Naive B cell (primary cell): ENCODE data around the gene CCDC88A. TPM values are rescaled to one million over a fixed set of nuclear protein-coding genes. Genes with fewer than 3 reads are reported as not detected.
A peak's percentile ranks its signal among the peaks of the same experiment; 100 is the strongest.
"Not testable (repeated sequence)": the region's sequence is repeated elsewhere in the genome, so short reads cannot be mapped to it uniquely, and the experiment has no call there.

ENCODE experiments used
- ATAC-seq, 2 donors: fragments of 150-1000 bp; cut with Tn5 transposase; 2 replicates each; pipeline ENCODE4 v1.10.0; 2021; ENCODE audit warnings: low read depth in 2 of 2, mild to moderate bottlenecking in 2 of 2, moderate library complexity in 2 of 2
- DNase-seq: peaks from one replicate; pipeline ENCODE4 v3.0.0; 2022
- H3K27ac Mint-ChIP-seq, 6 donors: one replicate each; pipeline ENCODE4 v1.8.0; 2020 to 2022; ENCODE audit warnings: mild to moderate bottlenecking in 6 of 6, mixed read lengths in 6 of 6, moderate library complexity in 5 of 6, inconsistent platforms in 2 of 6
- H3K27me3 Mint-ChIP-seq, 3 donors: one replicate each; pipeline ENCODE4 v1.8.0; 2021 to 2022; ENCODE audit warnings: mixed read lengths in 3 of 3, mild to moderate bottlenecking in 1 of 3
- H3K36me3 Mint-ChIP-seq, 2 donors: one replicate each; pipeline ENCODE4 v1.8.0; 2020 to 2022; ENCODE audit warnings: mixed read lengths in 2 of 2, inconsistent platforms in 1 of 2, mild to moderate bottlenecking in 1 of 2
- H3K4me1 Mint-ChIP-seq, 3 donors: one replicate each; pipeline ENCODE4 v1.8.0; 2020 to 2022; ENCODE audit warnings: mixed read lengths in 3 of 3, inconsistent platforms in 1 of 3, mild to moderate bottlenecking in 1 of 3, moderate library complexity in 1 of 3
- H3K4me3 Mint-ChIP-seq, 8 donors: one replicate each; pipeline ENCODE4 v1.8.0; 2020 to 2022; ENCODE audit warnings: mild to moderate bottlenecking in 8 of 8, mixed read lengths in 8 of 8, moderate library complexity in 8 of 8, inconsistent platforms in 2 of 8
- H3K9me3 Mint-ChIP-seq, 7 donors: one replicate each; pipeline ENCODE4 v1.8.0; 2020 to 2022; ENCODE audit warnings: mixed read lengths in 7 of 7, mild to moderate bottlenecking in 5 of 7, inconsistent platforms in 2 of 7, moderate library complexity in 1 of 7
- polyA plus RNA-seq, 6 donors: library from polyadenylated mRNA; unstranded; fragments of 300-500 nt; fragmentation: Illumina TruSeq; gene quantifications; one replicate each; pipeline ENCODE4 v1.2.3, GENCODE V29; 2021; ENCODE audit warnings: low read depth in 6 of 6

CCDC88A gene
- polyA plus RNA-seq, 6 donors from 2014 or later: 1.3 to 5.0 (median 2.8) TPM

DNA sequence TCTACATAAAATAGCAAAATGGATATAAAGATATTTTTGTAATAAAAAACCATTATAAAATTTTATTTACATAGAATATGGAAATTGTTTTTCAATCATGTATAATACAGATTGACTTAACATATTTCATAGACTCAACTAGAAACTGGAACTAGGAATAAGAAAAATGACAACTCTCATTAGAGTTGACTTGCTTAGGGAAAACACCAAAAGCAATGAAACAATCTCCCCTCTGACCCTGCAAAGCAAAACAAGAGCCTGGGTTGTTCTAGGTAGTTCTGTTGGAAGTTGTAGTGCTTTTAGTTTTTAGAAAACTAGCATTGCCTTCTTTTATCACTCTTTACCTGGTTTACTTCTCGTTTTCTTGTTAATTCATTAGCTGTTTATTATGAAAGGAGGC is 118.4 kb downstream of the CCDC88A start:
- Mint-ChIP-seq H3K36me3 (no peaks in the 10 kb centered on the region), H3K9me3 (no peaks in the 10 kb centered on the region), H3K27me3 (no peaks in the 10 kb centered on the region), H3K27ac (peak overlapping the region in 1 of 6 donors; percentile 38), H3K4me3 (no peak overlapping the region), H3K4me1 (peaks cover 0 to 2% (median 0%) of the 10 kb centered on the region in 3 donors)
- ATAC-seq (no peak), DNase-seq (no peak)

- no peaks in the 10 kb centered on the region for H3K36me3 Mint-ChIP-seq
- H3K27ac Mint-ChIP-seq: peak overlapping the region in 1 of 6 donors; percentile 83
- H3K9me3 Mint-ChIP-seq: no peaks in the 10 kb centered on the region
- no peak for ATAC-seq
- DNase-seq: no peak
- H3K4me1 Mint-ChIP-seq: peaks cover 0 to 11% (median 0%) of the 10 kb centered on the region in 3 donors
- no peaks in the 10 kb centered on the region for H3K27me3 Mint-ChIP-seq
- H3K4me3 Mint-ChIP-seq: no peak overlapping the region
Measured at GRCh38 chr2:55296393-55296792, 123.3 kb downstream of the CCDC88A start.

- H3K27me3 Mint-ChIP-seq: no peaks in the 10 kb centered on the region
- peaks cover 0 to 4% of the 10 kb centered on the region in 2 donors for H3K36me3 Mint-ChIP-seq
- peaks cover 7 to 30% (median 26%) of the 10 kb centered on the region in 3 donors for H3K4me1 Mint-ChIP-seq
- H3K27ac Mint-ChIP-seq: peak overlapping the region in 4 of 6 donors; percentile 9 to 42 (median 28)
- DNase-seq (no peak), ATAC-seq (no peak)
- H3K4me3 Mint-ChIP-seq: peak overlapping the region; percentile 47 to 98 (median 94)
- H3K9me3 Mint-ChIP-seq: no peaks in the 10 kb centered on the region
Measured at GRCh38 chr2:55283083-55283482, 136.6 kb downstream of the CCDC88A start.

DNA sequence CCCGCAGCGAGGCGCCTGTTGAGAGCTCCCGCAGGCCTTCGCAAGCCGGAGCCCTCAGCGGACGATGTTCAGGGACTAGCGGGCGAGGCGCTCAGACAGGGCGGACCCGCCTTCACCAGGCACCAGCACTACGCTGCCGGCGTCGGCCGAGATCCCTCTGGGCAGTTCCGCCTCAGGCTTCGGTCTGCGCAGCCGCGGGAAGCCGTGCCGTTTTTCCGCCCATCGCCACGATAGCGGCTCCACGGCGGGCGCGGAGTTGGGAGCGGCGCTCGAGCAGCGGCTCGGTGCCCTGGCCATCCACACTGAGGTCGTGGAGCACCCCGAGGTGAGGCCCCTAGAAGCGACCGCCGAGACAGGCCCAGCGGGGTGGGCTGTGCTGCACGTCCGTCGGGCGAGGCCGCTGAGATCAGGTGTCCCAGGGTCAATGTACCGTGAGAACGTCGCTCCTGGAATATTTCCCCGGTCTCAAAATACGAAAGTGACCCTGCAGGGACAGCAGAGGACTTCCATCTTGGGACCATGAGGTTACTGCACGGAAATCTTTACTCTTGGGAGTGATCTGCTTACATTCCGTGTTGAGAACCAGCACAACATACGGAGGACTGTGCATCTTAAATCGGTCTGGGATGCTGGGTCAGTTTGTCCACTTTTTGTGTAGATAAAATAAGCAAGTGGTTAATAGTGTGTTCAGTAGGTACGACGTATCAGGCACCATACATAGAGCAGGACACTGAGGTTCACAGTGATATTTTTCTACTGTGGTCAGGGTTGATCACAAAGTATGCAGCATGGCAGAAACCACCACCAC is 137.3 kb downstream of the CCDC88A start:
- peak overlapping the region; percentile 92 to 99 (median 97) for H3K27ac Mint-ChIP-seq
- ATAC-seq: peak; percentile 98 to 99
- H3K9me3 Mint-ChIP-seq: no peaks in the 10 kb centered on the region
- peaks cover 0 to 4% of the 10 kb centered on the region in 2 donors for H3K36me3 Mint-ChIP-seq
- H3K4me1 Mint-ChIP-seq: peaks cover 7 to 30% (median 26%) of the 10 kb centered on the region in 3 donors
- peak; percentile 86 for DNase-seq
- no peaks in the 10 kb centered on the region for H3K27me3 Mint-ChIP-seq
- H3K4me3 Mint-ChIP-seq: peak overlapping the region; percentile 87 to 98 (median 94)

- not testable (repeated sequence) for H3K9me3 Mint-ChIP-seq, ATAC-seq, DNase-seq, H3K36me3 Mint-ChIP-seq, H3K27me3 Mint-ChIP-seq
- Mint-ChIP-seq H3K27ac (peak overlapping the region in 5 of 6 donors; percentile 92 to 99 (median 96)), H3K4me3 (peak overlapping the region in 7 of 8 donors; percentile 44 to 96 (median 87)), H3K4me1 (peaks cover 7 to 23% (median 16%) of the 10 kb centered on the region in 3 donors)
Measured at GRCh38 chr2:55280851-55281546, 138.7 kb downstream of the CCDC88A start.

- ATAC-seq, H3K9me3 Mint-ChIP-seq, DNase-seq, H3K36me3 Mint-ChIP-seq, H3K27ac Mint-ChIP-seq, H3K27me3 Mint-ChIP-seq: not testable (repeated sequence)
- Mint-ChIP-seq H3K4me3 (peak overlapping the region in 1 of 8 donors; percentile 93), H3K4me1 (peaks cover 7 to 23% (median 13%) of the 10 kb centered on the region in 3 donors)
Measured at GRCh38 chr2:55279859-55280424, 139.7 kb downstream of the CCDC88A start.

GRCh38 chr2:55279214-55279835 is 140.3 kb downstream of the CCDC88A start:
- peaks cover 7 to 23% (median 9%) of the 10 kb centered on the region in 3 donors for H3K4me1 Mint-ChIP-seq
- not testable (repeated sequence) for H3K9me3 Mint-ChIP-seq, ATAC-seq, H3K27me3 Mint-ChIP-seq, H3K36me3 Mint-ChIP-seq, DNase-seq
- peak overlapping the region in 1 of 6 donors; percentile 28 for H3K27ac Mint-ChIP-seq
- H3K4me3 Mint-ChIP-seq: peak overlapping the region in 1 of 8 donors; percentile 93

GRCh38 chr2:55277310-55277709 is 142.3 kb downstream of the CCDC88A start:
- Mint-ChIP-seq H3K27me3 (peaks cover 0 to 6% (median 0%) of the 10 kb centered on the region in 3 donors), H3K4me3 (no peak overlapping the region), H3K9me3 (no peaks in the 10 kb centered on the region), H3K36me3 (no peaks in the 10 kb centered on the region), H3K27ac (no peak overlapping the region), H3K4me1 (peaks cover 0 to 7% (median 0%) of the 10 kb centered on the region in 3 donors)
- no peak for DNase-seq
- no peak for ATAC-seq

DNA sequence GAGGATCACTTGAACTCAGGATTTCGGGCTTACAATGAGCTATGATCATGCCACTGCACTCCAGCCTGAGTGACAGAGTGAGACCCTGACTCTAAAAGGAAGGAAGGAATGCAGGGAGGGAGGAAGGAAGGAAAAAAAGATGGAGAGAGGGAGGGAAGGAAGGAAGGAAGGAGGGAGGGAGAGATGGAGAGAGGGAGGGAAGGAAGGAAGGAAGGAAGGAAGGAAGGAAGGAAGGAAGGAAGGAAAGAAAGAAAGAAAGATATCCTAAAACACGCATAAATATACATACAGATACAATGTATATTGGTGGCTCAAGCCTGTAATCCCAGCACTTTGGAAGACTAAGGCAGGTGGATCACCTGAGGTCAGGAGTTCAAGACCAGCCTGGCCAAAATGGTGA is 145.3 kb downstream of the CCDC88A start:
- not testable (repeated sequence) for ATAC-seq, H3K4me3 Mint-ChIP-seq, H3K36me3 Mint-ChIP-seq, H3K27me3 Mint-ChIP-seq, H3K9me3 Mint-ChIP-seq, DNase-seq
- H3K4me1 Mint-ChIP-seq: peaks cover 4 to 13% (median 8%) of the 10 kb centered on the region in 3 donors
- peak overlapping the region in 1 of 6 donors; percentile 29 for H3K27ac Mint-ChIP-seq

DNA sequence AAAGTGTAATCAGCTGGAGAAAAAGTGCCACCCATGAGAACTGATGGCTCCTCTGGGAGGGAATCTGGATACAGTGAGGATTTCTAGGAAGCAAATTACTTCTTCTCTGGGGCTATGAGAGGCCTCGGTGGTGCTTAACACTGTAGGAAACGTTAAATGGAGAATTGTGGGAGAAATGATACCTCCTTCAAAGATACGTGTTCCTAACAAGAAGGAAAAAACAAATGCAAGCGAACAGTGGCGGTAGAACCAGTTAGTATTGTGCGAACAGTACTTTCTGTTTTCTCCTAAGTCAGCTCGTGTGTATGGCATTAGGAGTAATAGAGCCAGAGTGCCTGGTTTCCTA is 150.0 kb downstream of the CCDC88A start:
- ATAC-seq (no peak), DNase-seq (no peak)
- peak overlapping the region; percentile 91 to 99 (median 96) for H3K4me3 Mint-ChIP-seq
- H3K27me3 Mint-ChIP-seq: peaks cover 0 to 6% (median 0%) of the 10 kb centered on the region in 3 donors
- H3K9me3 Mint-ChIP-seq: no peaks in the 10 kb centered on the region
- H3K4me1 Mint-ChIP-seq: peaks cover 15 to 30% (median 19%) of the 10 kb centered on the region in 3 donors
- peaks cover 0 to 3% of the 10 kb centered on the region in 2 donors for H3K36me3 Mint-ChIP-seq
- peak overlapping the region; percentile 92 to 97 (median 94) for H3K27ac Mint-ChIP-seq

DNA sequence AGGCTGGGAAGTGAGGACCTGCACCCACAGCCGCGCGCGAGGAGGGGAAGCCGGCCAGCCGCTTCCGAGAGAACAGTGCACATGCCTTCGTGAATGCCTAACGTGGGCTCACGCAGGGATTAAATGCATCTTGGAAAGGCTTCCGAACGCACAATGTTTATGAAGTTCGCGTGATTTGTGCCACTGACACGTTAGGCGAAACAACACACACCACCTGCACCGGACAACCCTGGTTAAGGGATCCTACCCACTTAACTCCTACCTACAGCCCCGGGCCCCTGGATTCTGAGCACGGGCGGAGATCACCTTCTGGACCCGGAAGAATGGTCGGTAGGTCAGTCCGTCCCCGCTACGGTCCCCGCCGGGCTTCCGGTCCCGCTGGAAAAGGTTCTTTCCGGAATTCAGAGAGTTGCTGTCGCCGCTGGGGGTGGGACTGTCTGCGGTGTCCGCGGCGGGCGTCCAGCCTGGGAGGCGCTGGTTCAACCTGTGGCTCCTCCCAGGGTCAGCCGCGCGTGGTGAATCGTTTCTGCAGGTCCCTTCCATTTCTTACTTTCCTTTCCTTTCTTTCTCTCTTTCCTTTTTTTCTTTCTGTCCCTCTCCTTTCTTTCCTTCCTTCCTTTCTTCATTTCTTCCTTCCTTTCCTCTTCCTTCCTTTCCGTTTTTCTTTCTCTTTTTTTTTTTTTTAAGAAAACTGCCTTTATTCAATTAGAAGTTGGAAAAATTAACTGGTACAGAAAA is 150.6 kb downstream of the CCDC88A start, which contains the start of gene MTIF2:
MTIF2 (minus strand) TSS at position 325 of the 738 bp plus-strand sequence. CDS start 5,373 bp downstream, outside the sequence.
- H3K4me3 Mint-ChIP-seq: peak within 1 kb of the TSS; percentile 91 to 99 (median 96)
- H3K27me3 Mint-ChIP-seq: peaks cover 0 to 3% (median 0%) of the 10 kb centered on the region in 3 donors
- H3K36me3 Mint-ChIP-seq: peaks cover 0 to 7% of the 10 kb centered on the region in 2 donors
- H3K4me1 Mint-ChIP-seq: peaks cover 15 to 30% (median 19%) of the 10 kb centered on the region in 3 donors
- no peaks in the 10 kb centered on the region for H3K9me3 Mint-ChIP-seq
- peak; percentile 90 to 93 for ATAC-seq
- peak within 1 kb of the TSS; percentile 92 to 97 (median 94) for H3K27ac Mint-ChIP-seq
- peak; percentile 85 for DNase-seq

GRCh38 chr2:55268288-55268906 is 151.3 kb downstream of the CCDC88A start:
- no peak for ATAC-seq
- no peak for DNase-seq
- no peaks in the 10 kb centered on the region for H3K27me3 Mint-ChIP-seq

More at GRCh38 chr2:55268288-55268906, 151.3 kb downstream of the CCDC88A start:
- Mint-ChIP-seq H3K4me3 (peak overlapping the region; percentile 91 to 99 (median 96)), H3K9me3 (no peaks in the 10 kb centered on the region), H3K36me3 (peaks cover 0 to 7% of the 10 kb centered on the region in 2 donors), H3K4me1 (peaks cover 15 to 30% (median 19%) of the 10 kb centered on the region in 3 donors), H3K27ac (peak overlapping the region; percentile 92 to 97 (median 94))
